Omental fat pad (tissue), 4 donors: ENCODE results near the gene C18orf63. TPM values are rescaled to one million over a fixed set of nuclear protein-coding genes. Genes with fewer than 3 reads are reported as not detected.

Experiments used
- ATAC-seq: fragments of 150-250 bp; one replicate; pipeline ENCODE4 v1.9.1; 2016; ENCODE audit warnings: mild to moderate bottlenecking, moderate library complexity; ENCODE audit not compliant: low FRiP score
- DNase-seq: peaks from one replicate; pipeline ENCODE4 v3.0.0-alpha.2; 2019; ENCODE audit warnings: low spot score
- CTCF ChIP-seq, 3 donors: fragments of 450-650 bp; IDR thresholded peaks; one replicate each; pipeline ENCODE4 v1.5.1; 2016 to 2017; ENCODE audit warnings: antibody characterized with exemption in 3 of 3, mild to moderate bottlenecking in 3 of 3, moderate library complexity in 2 of 3
- total RNA-seq, 4 donors: library from RNA; depleted of rRNA; stranded (reverse); fragments of >200 nt; gene quantifications; one replicate each; pipeline ENCODE4 v1.1.0, GENCODE V29; 2016

The C18orf63 gene
- total RNA-seq, 4 donors from 2014 or later = not detected

- DNase-seq = no peak
- no peak for TF ChIP-seq CTCF (IDR thresholded peaks at IDR 0.05)
- no peak for ATAC-seq
Observed at GRCh38 chr18:74286106-74286855, 29.4 kb upstream of the C18orf63 start.

GRCh38 chr18:74286856-74287255, 28.8 kb upstream of the C18orf63 start:
- TF ChIP-seq CTCF (IDR thresholded peaks at IDR 0.05) = no peak
- no peak for ATAC-seq
- DNase-seq = no peak

DNA sequence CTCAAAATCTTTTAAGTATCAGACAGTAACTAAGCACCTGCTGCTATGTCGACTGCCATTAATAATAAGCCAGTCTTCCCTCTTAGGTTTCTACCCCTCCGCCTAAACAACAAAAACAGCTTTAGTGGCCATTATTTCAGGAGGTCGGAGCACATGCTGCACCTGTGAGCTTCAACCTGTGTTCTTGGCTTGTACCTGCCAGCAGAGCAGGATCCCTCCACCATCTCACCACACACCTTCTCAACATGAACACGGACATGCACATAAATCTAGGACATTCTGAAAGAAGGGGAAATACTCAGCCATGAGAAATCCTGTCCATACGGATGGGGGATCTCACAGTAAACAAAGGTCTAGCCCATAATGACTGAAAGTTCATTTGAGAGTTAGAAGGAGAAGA, 27.6 kb upstream of the C18orf63 start:
- TF ChIP-seq CTCF (IDR thresholded peaks at IDR 0.05) = no peak
- no peak for ATAC-seq
- no peak for DNase-seq

- no peak for DNase-seq
- no peak for ATAC-seq
- no peak for TF ChIP-seq CTCF (IDR thresholded peaks at IDR 0.05)
Observed at GRCh38 chr18:74288730-74289129, 26.9 kb upstream of the C18orf63 start.

DNA sequence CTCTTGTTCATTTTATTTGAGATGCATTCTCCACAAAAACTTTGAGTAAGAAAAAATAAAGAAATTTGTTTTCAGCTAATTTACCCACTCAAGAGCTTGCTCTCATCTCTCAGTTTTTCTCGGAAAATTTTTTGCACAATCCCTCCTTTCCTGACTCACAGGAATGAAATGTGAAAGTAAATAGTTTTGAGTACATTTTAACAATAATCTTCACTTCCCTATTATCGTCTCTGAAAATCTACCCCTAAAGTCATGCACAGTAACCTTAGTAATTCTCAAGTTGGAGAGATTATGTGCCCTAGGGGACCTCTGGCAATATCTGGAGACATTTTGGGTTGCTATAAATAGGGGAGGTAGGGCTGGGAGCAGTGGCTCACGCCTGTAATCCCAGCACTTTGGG, 26.5 kb upstream of the C18orf63 start:
- no peak for TF ChIP-seq CTCF (IDR thresholded peaks at IDR 0.05)
- no peak for DNase-seq
- ATAC-seq = no peak

DNA sequence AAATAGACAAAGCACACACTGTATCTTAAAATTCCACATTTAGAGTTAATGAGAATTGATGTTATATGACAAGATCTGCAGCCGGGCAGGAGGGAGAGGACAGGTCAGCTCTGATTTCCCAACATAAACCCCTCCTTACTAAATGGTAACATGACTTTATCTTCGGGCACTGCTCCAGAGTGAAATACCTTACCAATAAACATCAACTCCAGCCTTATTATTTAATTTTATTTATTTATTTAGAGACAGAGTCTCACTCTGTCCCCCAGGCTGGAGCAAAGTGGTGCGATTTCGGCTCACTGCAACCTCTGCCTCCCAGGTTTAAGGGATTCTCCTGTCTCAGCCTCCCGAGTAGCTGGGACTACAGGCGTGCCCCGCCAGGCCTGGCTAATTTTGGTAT, 25.6 kb upstream of the C18orf63 start:
- no peak for DNase-seq
- TF ChIP-seq CTCF (IDR thresholded peaks at IDR 0.05) = no peak
- ATAC-seq = no peak

- ATAC-seq (no peak), DNase-seq (no peak)
- no peak for TF ChIP-seq CTCF (IDR thresholded peaks at IDR 0.05)
Observed at GRCh38 chr18:74290794-74291471, 24.7 kb upstream of the C18orf63 start.
